SIG-M5 (cell line): Measurements from ENCODE around the gene SLC35E3.
"Not testable (repeated sequence)": the region's sequence is repeated elsewhere in the genome, so short reads cannot be mapped to it uniquely, and the experiment has no call there.

Experiments
- DNase-seq: peaks from one replicate; lab custom pipeline; 2025; lab: John Stamatoyannopoulos, UW

SLC35E3 gene

GRCh38 chr12:68794653-68795251, 48.8 kb downstream of the SLC35E3 start:
- DNase-seq, result no peak

DNA sequence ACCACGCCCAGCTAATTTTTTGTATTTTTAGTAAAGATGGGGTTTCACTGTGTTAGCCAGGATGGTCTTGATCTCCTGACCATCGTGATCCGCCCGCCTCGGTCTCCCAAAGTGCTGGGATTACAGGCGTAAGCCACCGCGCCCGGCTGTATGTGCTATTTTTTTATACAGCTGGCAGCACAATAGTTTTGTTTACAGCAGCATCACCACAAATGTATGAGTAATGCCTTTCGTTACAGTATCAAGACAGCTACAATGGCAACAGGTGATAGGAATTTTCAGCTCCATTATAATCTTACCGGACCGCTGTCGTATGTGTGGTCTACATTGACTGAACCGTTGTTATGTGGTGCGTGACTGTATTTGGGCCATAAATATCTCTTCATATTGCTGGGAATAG, 50.4 kb downstream of the SLC35E3 start:
- no peak for DNase-seq

GRCh38 chr12:68798882-68799234, 52.9 kb downstream of the SLC35E3 start:
- no peak for DNase-seq

GRCh38 chr12:68800294-68800693, 54.3 kb downstream of the SLC35E3 start:
- no peak for DNase-seq

DNA sequence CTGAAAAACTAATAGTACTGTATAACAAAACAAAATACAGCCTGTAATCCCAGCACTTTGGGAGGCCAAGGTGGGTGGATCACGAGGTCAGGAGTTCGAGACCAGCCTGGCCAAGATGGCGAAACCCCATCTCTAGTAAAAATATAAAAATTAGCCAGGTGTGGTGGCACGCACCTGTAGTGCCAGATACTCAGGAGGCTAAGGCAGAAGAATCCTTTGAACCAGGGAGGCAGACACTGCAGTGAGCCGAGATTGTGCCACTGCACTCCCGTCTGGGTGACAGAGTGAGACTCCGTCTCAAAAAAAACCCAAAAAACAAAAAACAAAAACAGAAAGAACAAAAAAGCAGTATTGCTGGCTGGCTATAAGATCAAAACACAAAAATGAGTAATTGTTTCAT, 55.1 kb downstream of the SLC35E3 start:
- not testable (repeated sequence) for DNase-seq

- not testable (repeated sequence) for DNase-seq
Observed at GRCh38 chr12:68802372-68802745, 56.4 kb downstream of the SLC35E3 start.

- DNase-seq, result not testable (repeated sequence)
Observed at GRCh38 chr12:68802911-68803651, 57.1 kb downstream of the SLC35E3 start.

DNA sequence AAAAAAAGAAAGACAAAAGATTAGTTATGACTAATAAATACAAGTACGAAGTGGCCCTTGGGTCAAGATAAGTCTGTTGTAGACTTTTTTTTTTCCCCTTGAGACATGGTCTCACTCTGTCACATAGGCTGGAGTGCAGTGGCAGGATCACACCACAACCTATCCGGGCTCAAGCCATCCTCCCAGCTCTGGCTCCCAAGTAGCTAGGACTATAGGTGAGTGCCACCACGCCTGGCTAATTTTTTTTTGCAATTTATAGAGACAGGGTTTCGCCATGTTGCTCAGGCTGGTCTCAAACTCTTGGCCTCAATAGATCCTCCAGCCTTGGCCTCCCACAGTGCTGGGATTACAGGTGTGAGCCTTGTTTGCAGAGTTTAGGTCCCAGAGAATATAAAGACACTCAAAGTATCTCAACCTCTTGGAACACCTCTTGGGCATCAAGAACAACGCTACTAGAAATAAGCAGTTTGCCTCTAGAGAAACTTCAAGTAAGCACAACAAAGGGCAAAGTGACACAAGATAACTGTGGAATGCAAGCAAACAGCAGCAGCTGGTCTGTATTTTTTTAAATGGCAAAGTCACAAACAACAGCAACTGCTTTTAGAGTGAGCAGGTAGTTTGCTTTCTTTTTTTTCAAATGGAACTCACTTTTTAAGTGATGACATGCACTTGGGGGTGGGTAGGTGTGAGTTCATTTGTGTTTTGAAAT, 58.1 kb downstream of the SLC35E3 start:
- no peak for DNase-seq

- DNase-seq, result no peak
Observed at GRCh38 chr12:68804657-68805591, 58.9 kb downstream of the SLC35E3 start.

- DNase-seq, result no peak
Observed at GRCh38 chr12:68805592-68806120, 59.7 kb downstream of the SLC35E3 start.

DNA sequence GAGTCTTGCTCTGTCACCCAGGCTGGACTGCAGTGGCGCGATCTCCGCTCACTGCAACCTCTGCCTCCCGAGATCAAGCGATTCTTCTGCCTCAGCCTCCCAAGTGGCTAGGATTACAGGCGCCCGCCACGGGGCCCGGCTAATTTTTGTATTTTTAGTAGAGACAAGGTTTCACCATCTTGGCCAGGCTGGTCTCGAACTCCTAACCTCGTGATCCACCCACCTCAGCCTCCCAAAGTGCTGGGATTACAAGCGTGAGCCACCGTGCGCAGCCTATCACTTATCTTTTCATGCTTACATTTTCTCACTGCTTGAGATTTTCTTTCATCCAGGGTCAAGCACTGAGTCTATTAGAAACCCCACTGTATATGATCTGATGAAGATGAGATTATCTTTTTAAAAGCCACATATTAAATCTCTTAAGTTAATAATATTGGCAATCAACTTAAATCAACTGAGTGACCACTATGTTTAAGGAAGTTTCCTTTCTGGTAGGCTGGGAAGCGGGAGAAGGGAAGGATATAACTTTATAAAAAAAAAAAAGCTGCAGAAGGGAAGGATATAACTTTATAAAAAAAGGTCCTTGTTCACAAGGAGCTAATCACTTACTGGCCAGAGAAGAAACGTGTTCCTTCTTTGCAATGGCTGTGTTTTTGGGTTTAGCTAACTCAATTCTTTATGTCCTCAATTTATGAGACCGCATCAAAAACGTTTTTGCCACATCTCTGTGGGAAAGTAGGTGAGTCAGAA, 60.7 kb downstream of the SLC35E3 start:
- no peak for DNase-seq

DNA sequence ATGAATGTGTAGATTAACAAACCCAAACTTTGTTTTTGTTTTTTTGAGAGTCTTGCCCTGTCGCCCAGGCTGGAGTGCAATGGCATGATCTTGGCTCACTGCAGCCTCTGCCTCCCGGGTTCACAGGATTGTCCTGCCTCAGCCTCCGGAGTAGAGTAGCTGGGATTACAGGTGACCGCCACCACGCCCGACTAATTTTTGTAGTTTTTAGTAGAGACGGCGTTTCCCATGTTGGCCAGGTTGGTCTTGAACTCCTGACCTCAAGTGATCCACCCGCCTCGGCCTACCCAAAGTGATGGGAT, 61.2 kb downstream of the SLC35E3 start:
- DNase-seq, result not testable (repeated sequence)

DNA sequence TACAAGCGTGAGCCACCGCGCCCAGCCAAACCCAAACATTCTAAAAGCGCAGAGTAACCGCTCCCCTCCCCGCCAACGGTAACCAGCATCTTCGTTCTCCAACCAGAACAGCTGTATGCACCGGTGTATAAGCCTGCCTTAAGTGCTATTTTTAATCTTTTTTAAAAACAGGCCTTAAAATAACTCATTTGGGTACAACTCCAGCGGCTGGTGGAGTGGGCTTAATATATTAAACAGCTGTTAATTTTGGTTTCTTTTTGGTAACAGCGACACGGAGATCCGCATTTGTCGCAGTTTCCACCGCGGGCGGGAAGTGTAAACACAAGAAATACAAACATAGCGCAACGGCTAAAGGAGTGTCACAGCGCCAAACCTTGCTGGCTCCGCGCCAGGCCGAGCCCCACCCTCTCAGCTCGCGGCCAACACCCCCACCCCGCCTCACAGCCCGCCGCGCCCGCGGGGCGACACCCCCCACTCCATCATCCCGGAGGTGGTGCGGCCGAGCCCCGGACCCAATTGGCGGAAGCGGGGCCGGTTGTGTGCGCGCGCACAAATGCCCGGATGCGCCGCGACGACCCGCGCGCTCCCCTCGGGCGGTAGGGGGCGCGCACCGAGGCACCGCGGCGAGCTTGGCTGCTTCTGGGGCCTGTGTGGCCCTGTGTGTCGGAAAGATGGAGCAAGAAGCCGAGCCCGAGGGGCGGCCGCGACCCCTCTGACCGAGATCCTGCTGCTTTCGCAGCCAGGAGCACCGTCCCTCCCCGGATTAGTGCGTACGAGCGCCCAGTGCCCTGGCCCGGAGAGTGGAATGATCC, 61.8 kb downstream of the SLC35E3 start, which contains the start of gene MDM2:
Gene MDM2 (plus strand): TSS at position 602 of the 812 bp plus-strand sequence. CDS start 301 bp downstream, outside the sequence.
- DNase-seq, result peak; percentile 60

DNA sequence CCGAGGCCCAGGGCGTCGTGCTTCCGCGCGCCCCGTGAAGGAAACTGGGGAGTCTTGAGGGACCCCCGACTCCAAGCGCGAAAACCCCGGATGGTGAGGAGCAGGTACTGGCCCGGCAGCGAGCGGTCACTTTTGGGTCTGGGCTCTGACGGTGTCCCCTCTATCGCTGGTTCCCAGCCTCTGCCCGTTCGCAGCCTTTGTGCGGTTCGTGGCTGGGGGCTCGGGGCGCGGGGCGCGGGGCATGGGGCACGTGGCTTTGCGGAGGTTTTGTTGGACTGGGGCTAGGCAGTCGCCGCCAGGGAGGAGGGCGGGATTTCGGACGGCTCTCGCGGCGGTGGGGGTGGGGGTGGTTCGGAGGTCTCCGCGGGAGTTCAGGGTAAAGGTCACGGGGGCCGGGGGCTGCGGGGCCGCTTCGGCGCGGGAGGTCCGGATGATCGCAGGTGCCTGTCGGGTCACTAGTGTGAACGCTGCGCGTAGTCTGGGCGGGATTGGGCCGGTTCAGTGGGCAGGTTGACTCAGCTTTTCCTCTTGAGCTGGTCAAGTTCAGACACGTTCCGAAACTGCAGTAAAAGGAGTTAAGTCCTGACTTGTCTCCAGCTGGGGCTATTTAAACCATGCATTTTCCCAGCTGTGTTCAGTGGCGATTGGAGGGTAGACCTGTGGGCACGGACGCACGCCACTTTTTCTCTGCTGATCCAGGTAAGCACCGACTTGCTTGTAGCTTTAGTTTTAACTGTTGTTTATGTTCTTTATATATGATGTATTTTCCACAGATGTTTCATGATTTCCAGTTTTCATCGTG, 62.6 kb downstream of the SLC35E3 start:
- DNase-seq, result peak; percentile 81

DNA sequence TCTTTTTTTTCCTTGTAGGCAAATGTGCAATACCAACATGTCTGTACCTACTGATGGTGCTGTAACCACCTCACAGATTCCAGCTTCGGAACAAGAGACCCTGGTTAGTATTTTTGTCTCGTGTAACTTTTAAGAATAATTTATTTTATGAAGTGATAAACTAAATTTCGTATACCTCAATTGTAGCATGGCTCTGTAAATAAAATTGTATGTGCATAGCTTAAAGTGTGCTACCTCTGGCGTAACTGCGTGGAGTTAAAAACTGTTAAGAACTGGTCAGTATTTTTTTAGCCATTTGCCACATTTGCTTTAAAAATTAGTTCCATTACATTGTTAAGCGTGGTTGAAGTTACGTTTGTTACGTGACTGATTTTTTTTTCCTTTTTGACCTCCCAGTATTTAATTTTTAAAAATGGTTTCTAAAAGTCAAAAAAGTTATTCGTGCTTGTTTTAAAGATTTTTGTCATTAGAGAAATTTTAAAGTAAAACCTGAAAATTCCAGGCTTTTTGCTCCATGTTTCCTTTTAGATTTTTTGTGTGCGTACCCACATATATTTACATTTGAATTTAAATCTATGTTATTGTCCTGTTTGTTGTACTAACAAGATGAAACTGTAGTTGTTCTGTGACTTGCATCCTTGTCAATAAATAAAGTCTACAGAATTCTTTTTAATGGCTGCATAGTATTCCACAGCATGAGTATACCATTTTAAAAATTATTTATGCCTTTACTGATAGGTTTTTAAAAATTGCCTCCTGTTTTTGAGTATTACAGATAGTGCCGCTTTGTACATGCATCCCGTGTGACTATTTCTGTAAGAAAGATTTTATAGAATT, 63.4 kb downstream of the SLC35E3 start:
- no peak for DNase-seq

DNA sequence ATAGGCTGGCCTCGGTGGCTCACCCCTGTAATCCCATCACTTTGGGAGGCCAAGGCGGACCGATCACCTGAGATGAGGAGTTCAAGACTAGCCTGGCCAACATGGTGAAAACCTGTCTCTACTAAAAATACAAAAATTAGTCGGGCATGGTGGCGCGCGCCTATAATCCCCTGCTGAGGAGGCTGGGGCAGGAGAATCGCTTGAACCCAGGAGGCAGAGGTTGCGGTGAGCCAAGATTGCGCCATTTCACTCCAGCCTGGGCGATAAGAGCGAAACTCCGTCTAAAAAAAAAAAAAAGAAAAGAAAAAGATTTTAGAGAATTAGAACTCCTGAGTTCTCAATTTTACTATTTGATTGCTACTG, 64.0 kb downstream of the SLC35E3 start:
- DNase-seq, result not testable (repeated sequence)

GRCh38 chr12:68811573-68811972, 65.6 kb downstream of the SLC35E3 start:
- not testable (repeated sequence) for DNase-seq

GRCh38 chr12:68812553-68813241, 66.7 kb downstream of the SLC35E3 start:
- DNase-seq, result no peak
